Adrenal gland (tissue), 5 donors: ENCODE data around the gene ESYT2.

Experiments
- POLR2A ChIP-seq, 2 donors: fragments of 450-650 bp; IDR thresholded peaks; one replicate each; pipeline ENCODE4 v1.6.1; 2017; ENCODE audit warnings: antibody characterized with exemption in 2 of 2, mild to moderate bottlenecking in 2 of 2, moderate library complexity in 1 of 2
- TF ChIP-seq, protein P1 (sequence below), 6 experiments: fragments of 450-650 bp in 4 of 6; fragments of 200-600 bp in 2 of 6; sonication (generic) in 1 of 6; IDR thresholded peaks; 1 replicate in 5 of 6; 2 replicates in 1 of 6; pipeline versions ENCODE4 v1.5.1 to v1.8.0; 2016 to 2021; ENCODE audit warnings: antibody characterized with exemption in 6 of 6, mild to moderate bottlenecking in 2 of 6, moderate library complexity in 1 of 6
- donor health status: DM: no; HTN: no; CAD: no.

DNA sequence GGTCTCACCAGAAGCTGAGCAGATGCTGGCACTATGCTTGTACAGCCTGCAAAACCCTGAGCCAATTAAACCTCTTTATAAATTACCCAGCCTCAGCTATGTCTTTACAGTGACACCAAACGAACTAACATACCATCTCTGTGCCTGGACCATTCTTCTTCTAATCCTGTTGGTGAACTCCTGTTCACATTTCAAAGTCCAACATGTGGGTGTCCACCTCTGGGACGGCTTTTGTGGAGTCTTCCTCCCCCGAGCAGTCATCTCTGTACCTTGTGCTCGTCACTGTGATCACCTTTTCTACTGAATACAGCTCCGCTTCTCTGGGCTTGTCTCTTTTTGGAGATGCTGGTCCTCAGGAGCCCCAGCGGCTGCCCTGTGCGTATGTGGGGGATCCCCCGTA lies 7.4 kb upstream of the ESYT2 start:
- TF ChIP-seq, protein P1, sequence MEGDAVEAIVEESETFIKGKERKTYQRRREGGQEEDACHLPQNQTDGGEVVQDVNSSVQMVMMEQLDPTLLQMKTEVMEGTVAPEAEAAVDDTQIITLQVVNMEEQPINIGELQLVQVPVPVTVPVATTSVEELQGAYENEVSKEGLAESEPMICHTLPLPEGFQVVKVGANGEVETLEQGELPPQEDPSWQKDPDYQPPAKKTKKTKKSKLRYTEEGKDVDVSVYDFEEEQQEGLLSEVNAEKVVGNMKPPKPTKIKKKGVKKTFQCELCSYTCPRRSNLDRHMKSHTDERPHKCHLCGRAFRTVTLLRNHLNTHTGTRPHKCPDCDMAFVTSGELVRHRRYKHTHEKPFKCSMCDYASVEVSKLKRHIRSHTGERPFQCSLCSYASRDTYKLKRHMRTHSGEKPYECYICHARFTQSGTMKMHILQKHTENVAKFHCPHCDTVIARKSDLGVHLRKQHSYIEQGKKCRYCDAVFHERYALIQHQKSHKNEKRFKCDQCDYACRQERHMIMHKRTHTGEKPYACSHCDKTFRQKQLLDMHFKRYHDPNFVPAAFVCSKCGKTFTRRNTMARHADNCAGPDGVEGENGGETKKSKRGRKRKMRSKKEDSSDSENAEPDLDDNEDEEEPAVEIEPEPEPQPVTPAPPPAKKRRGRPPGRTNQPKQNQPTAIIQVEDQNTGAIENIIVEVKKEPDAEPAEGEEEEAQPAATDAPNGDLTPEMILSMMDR (IDR thresholded peaks at IDR 0.05): no peak
- TF ChIP-seq POLR2A (IDR thresholded peaks at IDR 0.05): no peak
